CD4-positive, alpha-beta T cell treated with Interleukin-15 for 1 hour (primary cell): ENCODE results near the gene INSYN2A.

ENCODE experiments used
- DNase-seq: peaks from one replicate; pipeline ENCODE4 v3.0.0-alpha.2; 2020

Gene INSYN2A

GRCh38 chr10:127194599-127194998 lies 1.8 kb downstream of the INSYN2A start:
- DNase-seq = no peak

- no peak for DNase-seq
Observed at GRCh38 chr10:127194111-127194510, 2.3 kb downstream of the INSYN2A start.

GRCh38 chr10:127193125-127193524 lies 3.3 kb downstream of the INSYN2A start:
- DNase-seq = no peak

GRCh38 chr10:127190427-127190826 lies 6.0 kb downstream of the INSYN2A start:
- DNase-seq = no peak

- no peak for DNase-seq
Observed at GRCh38 chr10:127189226-127189625, 7.2 kb downstream of the INSYN2A start.

GRCh38 chr10:127186813-127187212 lies 9.6 kb downstream of the INSYN2A start:
- no peak for DNase-seq

- DNase-seq = no peak
Observed at GRCh38 chr10:127184582-127184981, 11.8 kb downstream of the INSYN2A start.

- DNase-seq = no peak
Observed at GRCh38 chr10:127182161-127182560, 14.2 kb downstream of the INSYN2A start.

GRCh38 chr10:127179612-127180250 lies 16.7 kb downstream of the INSYN2A start:
- no peak for DNase-seq

GRCh38 chr10:127176649-127177048 lies 19.7 kb downstream of the INSYN2A start:
- no peak for DNase-seq

- no peak for DNase-seq
Observed at GRCh38 chr10:127175357-127176110, 20.9 kb downstream of the INSYN2A start.

GRCh38 chr10:127174866-127175265 lies 21.5 kb downstream of the INSYN2A start:
- no peak for DNase-seq

GRCh38 chr10:127168261-127168660 lies 28.1 kb downstream of the INSYN2A start:
- no peak for DNase-seq

GRCh38 chr10:127162841-127163240 lies 33.5 kb downstream of the INSYN2A start:
- no peak for DNase-seq

GRCh38 chr10:127161482-127161881 lies 34.9 kb downstream of the INSYN2A start:
- DNase-seq = no peak

- no peak for DNase-seq
Observed at GRCh38 chr10:127159648-127160245, 36.6 kb downstream of the INSYN2A start.

- DNase-seq = no peak
Observed at GRCh38 chr10:127158662-127159061, 37.7 kb downstream of the INSYN2A start.

- no peak for DNase-seq
Observed at GRCh38 chr10:127157506-127158200, 38.7 kb downstream of the INSYN2A start.

GRCh38 chr10:127157089-127157488 lies 39.3 kb downstream of the INSYN2A start:
- DNase-seq = no peak

- DNase-seq = no peak
Observed at GRCh38 chr10:127154831-127155620, 41.4 kb downstream of the INSYN2A start.

- DNase-seq = no peak
Observed at GRCh38 chr10:127153181-127153580, 43.2 kb downstream of the INSYN2A start.

- no peak for DNase-seq
Observed at GRCh38 chr10:127151981-127152699, 44.3 kb downstream of the INSYN2A start.
